Naive thymus-derived CD4-positive, alpha-beta T cell (primary cell): ENCODE data around the gene ZNF679. TPM values are rescaled to one million over a fixed set of nuclear protein-coding genes. Genes with fewer than 3 reads are reported as not detected.
"Not testable (repeated sequence)": the region's sequence is repeated elsewhere in the genome, so short reads cannot be mapped to it uniquely, and the experiment has no call there.

Experiments used
- ATAC-seq: fragments of 150-1000 bp; cut with Tn5 transposase; 2 replicates; pipeline ENCODE4 v1.10.0; 2021; ENCODE audit warnings: mild to moderate bottlenecking, moderate library complexity
- CTCF ChIA-PET: fragments of 350-600 bp; sonication (Branson Sonifier 250); formaldehyde crosslinking; loops from one replicate; lab custom pipeline; 2021; ENCODE audit warnings: antibody characterized with exemption; lab: Charles Lee
- POLR2A ChIA-PET: fragments of 350-600 bp; sonication (Branson Sonifier 250); formaldehyde crosslinking; loops from one replicate; lab custom pipeline; 2021; ENCODE audit warnings: antibody characterized with exemption, inconsistent platforms; lab: Charles Lee
- DNase-seq, 9 donors: peaks; one replicate each; pipeline versions ENCODE4 v3.0.0 to v3.0.0-alpha.2; 2020 to 2022; ENCODE audit warnings: mixed read lengths in 1 of 9
- H3K27ac ChIP-seq: one replicate; pipeline ENCODE4 v1.7.0; 2013; ENCODE audit warnings: mild to moderate bottlenecking, low read depth, low read length, moderate library complexity
- H3K27me3 ChIP-seq, 2 donors: one replicate each; pipeline ENCODE4 v1.7.0; 2013; ENCODE audit warnings: low read length in 2 of 2, mild to moderate bottlenecking in 2 of 2, moderate library complexity in 2 of 2; ENCODE audit not compliant: control insufficient read depth in 2 of 2, insufficient read depth in 2 of 2
- H3K36me3 ChIP-seq, 3 experiments: 1 replicate in 2 of 3; 2 replicates in 1 of 3; pipeline ENCODE4 v1.7.0; 2013; ENCODE audit warnings: low read length in 3 of 3, mild to moderate bottlenecking in 3 of 3, moderate library complexity in 1 of 3; ENCODE audit not compliant: insufficient read depth in 3 of 3, control insufficient read depth in 2 of 3
- H3K4me1 ChIP-seq, 2 donors: one replicate each; pipeline ENCODE4 v1.7.0; 2013; ENCODE audit warnings: low read length in 2 of 2, mild to moderate bottlenecking in 2 of 2, moderate library complexity in 1 of 2; ENCODE audit not compliant: control insufficient read depth in 2 of 2, insufficient read depth in 2 of 2
- H3K4me3 ChIP-seq: 2 replicates; pipeline ENCODE4 v1.7.0; 2013; ENCODE audit warnings: mild to moderate bottlenecking, low read length
- H3K9me3 ChIP-seq, 3 experiments: 1 replicate in 2 of 3; 2 replicates in 1 of 3; pipeline ENCODE4 v1.7.0; 2013; ENCODE audit warnings: low read length in 3 of 3; ENCODE audit not compliant: control insufficient read depth in 2 of 3
- H3K27ac Mint-ChIP-seq, 9 donors: one replicate each; pipeline ENCODE4 v1.8.0; 2020 to 2022; ENCODE audit warnings: mixed read lengths in 9 of 9, mild to moderate bottlenecking in 8 of 9, moderate library complexity in 5 of 9, inconsistent platforms in 2 of 9
- H3K27me3 Mint-ChIP-seq, 5 donors: one replicate each; pipeline ENCODE4 v1.8.0; 2021 to 2022; ENCODE audit warnings: mixed read lengths in 5 of 5, mild to moderate bottlenecking in 1 of 5
- H3K36me3 Mint-ChIP-seq, 5 donors: one replicate each; pipeline ENCODE4 v1.8.0; 2020 to 2022; ENCODE audit warnings: mixed read lengths in 5 of 5, mild to moderate bottlenecking in 3 of 5, inconsistent platforms in 1 of 5
- H3K4me1 Mint-ChIP-seq, 7 donors: one replicate each; pipeline ENCODE4 v1.8.0; 2020 to 2022; ENCODE audit warnings: mixed read lengths in 7 of 7, mild to moderate bottlenecking in 3 of 7, inconsistent platforms in 1 of 7
- H3K4me3 Mint-ChIP-seq, 10 donors: one replicate each; pipeline ENCODE4 v1.8.0; 2020 to 2022; ENCODE audit warnings: mild to moderate bottlenecking in 10 of 10, mixed read lengths in 10 of 10, moderate library complexity in 6 of 10, inconsistent platforms in 2 of 10
- H3K9me3 Mint-ChIP-seq, 11 donors: one replicate each; pipeline ENCODE4 v1.8.0; 2020 to 2022; ENCODE audit warnings: mixed read lengths in 11 of 11, mild to moderate bottlenecking in 4 of 11, inconsistent platforms in 1 of 11, moderate library complexity in 1 of 11
- intact Hi-C, 2 donors: fragments of 100-400 bp; cut with micrococcal nuclease; formaldehyde crosslinking; loops; one replicate each; pipeline ENCODE4 v1.15.1; 2023
- polyA plus RNA-seq, 2 donors: library from polyadenylated mRNA; unstranded; fragments of 300-500 nt; fragmentation: Illumina TruSeq; gene quantifications; one replicate each; pipeline ENCODE4 v1.2.3, GENCODE V29; 2021
- total RNA-seq, 6 experiments: library from RNA in 5 of 6; stranded (reverse) in 5 of 6; gene quantifications; 1 replicate in 5 of 6; 2 replicates in 1 of 6; pipeline ENCODE4 v1.2.3 and lab custom pipeline; 2021 to 2026

ZNF679 gene
- total RNA-seq (not detected), polyA plus RNA-seq (not detected), total RNA-seq (lab: John Stamatoyannopoulos, UW) (not detected)

- intact Hi-C loops, H3K27me3 Mint-ChIP-seq: not testable (repeated sequence)
Measured at GRCh38 chr7:64228174-64228573, at the start of gene ZNF679. Gene ZNF679, plus strand, starts transcription at chr7:64228474. Its CDS starts 20,644 bp downstream, at chr7:64249118.

GRCh38 chr7:64180989-64181388 lies 47.3 kb upstream of the ZNF679 start:
- DNase-seq (peak in 1 of 9 donors; percentile 0), ATAC-seq (no peak)
- no peaks in the 10 kb centered on the region for H3K4me1 Mint-ChIP-seq
- no peak overlapping the region for H3K27ac ChIP-seq
- no peaks in the 10 kb centered on the region for H3K4me1 ChIP-seq
- POLR2A ChIA-PET, result no interaction called here
- peaks cover 0 to 8% (median 0%) of the 10 kb centered on the region in 5 donors for H3K36me3 Mint-ChIP-seq
- no peak overlapping the region for H3K4me3 Mint-ChIP-seq
- no peaks in the 10 kb centered on the region for H3K36me3 ChIP-seq
- intact Hi-C loops, result loop anchor here in 1 of 2 donors (10.0 kb wide), 1 partner anchor 444 kb away; no protein-coding TSS in a partner anchor
- peaks cover 0 to 17% (median 15%) of the 10 kb centered on the region in 5 donors for H3K27me3 Mint-ChIP-seq
- CTCF ChIA-PET, result interaction anchor here (1.7 kb wide), 1 partner anchor 437 kb away, joined by 3 read pairs; no protein-coding TSS in a partner anchor
- no peak overlapping the region for H3K27ac Mint-ChIP-seq
- H3K4me3 ChIP-seq, result no peak overlapping the region
- H3K9me3 ChIP-seq, result no peaks in the 10 kb centered on the region
- no peaks in the 10 kb centered on the region for H3K27me3 ChIP-seq
- H3K9me3 Mint-ChIP-seq, result peaks cover 0 to 42% (median 9%) of the 10 kb centered on the region in 11 donors

More at GRCh38 chr7:64228174-64228573, at the start of gene ZNF679:
- H3K36me3 Mint-ChIP-seq, ATAC-seq, H3K4me1 Mint-ChIP-seq, H3K27ac Mint-ChIP-seq, H3K4me3 Mint-ChIP-seq, H3K36me3 ChIP-seq, H3K27me3 ChIP-seq, H3K4me3 ChIP-seq, POLR2A ChIA-PET, DNase-seq, CTCF ChIA-PET, H3K27ac ChIP-seq, H3K4me1 ChIP-seq: not testable (repeated sequence)
- peaks cover 8 to 83% (median 42%) of the 10 kb centered on the region in 11 donors for H3K9me3 Mint-ChIP-seq
- peaks cover 0 to 26% (median 0%) of the 10 kb centered on the region in 3 experiments for H3K9me3 ChIP-seq

GRCh38 chr7:64181586-64181985 lies 46.7 kb upstream of the ZNF679 start:
- no peak for ATAC-seq

GRCh38 chr7:64182036-64182790 lies 46.1 kb upstream of the ZNF679 start:
- Histone ChIP-seq H3K27me3 (no peaks in the 10 kb centered on the region), H3K27ac (no peak overlapping the region), H3K4me1 (no peaks in the 10 kb centered on the region), H3K4me3 (no peak overlapping the region), H3K36me3 (no peaks in the 10 kb centered on the region), H3K9me3 (peaks cover 0 to 2% (median 0%) of the 10 kb centered on the region in 3 experiments)
- intact Hi-C loops, result loop anchor here in 1 of 2 donors (10.0 kb wide), 1 partner anchor 443 kb away; no protein-coding TSS in a partner anchor
- Mint-ChIP-seq H3K9me3 (peaks cover 2 to 54% (median 11%) of the 10 kb centered on the region in 11 donors), H3K27me3 (peaks cover 0 to 17% (median 15%) of the 10 kb centered on the region in 5 donors), H3K4me3 (no peak overlapping the region), H3K27ac (no peak overlapping the region), H3K4me1 (no peaks in the 10 kb centered on the region), H3K36me3 (peaks cover 0 to 8% (median 0%) of the 10 kb centered on the region in 5 donors)
- DNase-seq, result no peak
- POLR2A ChIA-PET, result no interaction called here
- CTCF ChIA-PET, result interaction anchor here (1.0 to 1.7 kb wide), 2 partner anchors 436 to 444 kb away, joined by 3 read pairs; no protein-coding TSS in a partner anchor
- ATAC-seq, result no peak

More at GRCh38 chr7:64181586-64181985, 46.7 kb upstream of the ZNF679 start:
- Histone ChIP-seq H3K36me3 (no peaks in the 10 kb centered on the region), H3K4me1 (no peaks in the 10 kb centered on the region), H3K9me3 (no peaks in the 10 kb centered on the region), H3K27ac (no peak overlapping the region), H3K27me3 (no peaks in the 10 kb centered on the region), H3K4me3 (no peak overlapping the region)
- Mint-ChIP-seq H3K4me1 (no peaks in the 10 kb centered on the region), H3K27me3 (peaks cover 0 to 17% (median 15%) of the 10 kb centered on the region in 5 donors), H3K9me3 (peaks cover 0 to 48% (median 11%) of the 10 kb centered on the region in 11 donors), H3K27ac (no peak overlapping the region), H3K36me3 (peaks cover 0 to 8% (median 0%) of the 10 kb centered on the region in 5 donors), H3K4me3 (no peak overlapping the region)
- POLR2A ChIA-PET, result no interaction called here
- intact Hi-C loops, result loop anchor here in 1 of 2 donors (10.0 kb wide), 1 partner anchor 443 kb away; no protein-coding TSS in a partner anchor
- CTCF ChIA-PET, result interaction anchor here (1.7 kb wide), 1 partner anchor 437 kb away, joined by 3 read pairs; no protein-coding TSS in a partner anchor
- no peak for DNase-seq

- intact Hi-C loops, result loop anchor here in 1 of 2 donors (10.0 kb wide), 1 partner anchor 442 kb away; no protein-coding TSS in a partner anchor
- CTCF ChIA-PET, result interaction anchor here (1.0 kb wide), 1 partner anchor 443 kb away, joined by 3 read pairs; no protein-coding TSS in a partner anchor
- H3K36me3 Mint-ChIP-seq, result peaks cover 0 to 8% (median 0%) of the 10 kb centered on the region in 5 donors
- no peak overlapping the region for H3K4me3 ChIP-seq
- H3K36me3 ChIP-seq, result no peaks in the 10 kb centered on the region
- H3K27ac Mint-ChIP-seq, result no peak overlapping the region
- POLR2A ChIA-PET, result no interaction called here
- DNase-seq (peak in 4 of 9 donors; percentile 4 to 45 (median 27)), ATAC-seq (peak; percentile 54)
- no peaks in the 10 kb centered on the region for H3K27me3 ChIP-seq
- H3K4me3 Mint-ChIP-seq, result no peak overlapping the region
- H3K27me3 Mint-ChIP-seq, result peaks cover 0 to 17% (median 14%) of the 10 kb centered on the region in 5 donors
- H3K9me3 Mint-ChIP-seq, result peaks cover 2 to 57% (median 11%) of the 10 kb centered on the region in 11 donors
- H3K27ac ChIP-seq, result no peak overlapping the region
- no peaks in the 10 kb centered on the region for H3K4me1 ChIP-seq
- peaks cover 0 to 6% (median 0%) of the 10 kb centered on the region in 3 experiments for H3K9me3 ChIP-seq
- H3K4me1 Mint-ChIP-seq, result no peaks in the 10 kb centered on the region
Measured at GRCh38 chr7:64183126-64183742, 45.0 kb upstream of the ZNF679 start.

- Mint-ChIP-seq H3K27me3 (peaks cover 0 to 14% (median 10%) of the 10 kb centered on the region in 5 donors), H3K4me1 (no peaks in the 10 kb centered on the region), H3K27ac (no peak overlapping the region), H3K9me3 (peaks cover 2 to 55% (median 12%) of the 10 kb centered on the region in 11 donors), H3K36me3 (peaks cover 0 to 8% (median 0%) of the 10 kb centered on the region in 5 donors), H3K4me3 (no peak overlapping the region)
- Histone ChIP-seq H3K27ac (no peak overlapping the region), H3K4me1 (no peaks in the 10 kb centered on the region), H3K9me3 (peaks cover 0 to 6% (median 0%) of the 10 kb centered on the region in 3 experiments), H3K4me3 (no peak overlapping the region), H3K36me3 (no peaks in the 10 kb centered on the region), H3K27me3 (no peaks in the 10 kb centered on the region)
- CTCF ChIA-PET, result no interaction called here
- ATAC-seq (no peak), DNase-seq (no peak)
- intact Hi-C loops, result loop anchor here in 1 of 2 donors (10.0 kb wide), 1 partner anchor 441 kb away; no protein-coding TSS in a partner anchor
- POLR2A ChIA-PET, result no interaction called here
Measured at GRCh38 chr7:64183827-64184372, 44.4 kb upstream of the ZNF679 start.
